ENCODE measurements around the gene TLCD3B.

Gene TLCD3B

GRCh38 chr16:30030841-30031413, at the start of gene TLCD3B:
TSS of gene TLCD3B (minus strand) at chr16:30031271. CDS start at chr16:30030527, 744 bp downstream.
- no peaks in the 10 kb centered on the region for H3K36me3 ChIP-seq (ENCODE audit: control insufficient read depth in 2 of 2, insufficient read depth in 2 of 2, low read length in 2 of 2)
- H3K4me1 ChIP-seq (ENCODE audit: control insufficient read depth, insufficient read depth, low read length), result peaks cover 10% of the 10 kb centered on the region
- peak within 1 kb of the TSS in 1 of 2 donors; percentile 1 for H3K4me3 ChIP-seq (ENCODE audit: low read length in 2 of 2)
- H3K9me3 ChIP-seq (ENCODE audit: control insufficient read depth in 2 of 2, low read length in 2 of 2), result no peaks in the 10 kb centered on the region
- H3K27ac ChIP-seq (ENCODE audit: low read length), result no peak within 1 kb of the TSS
- H3K9ac ChIP-seq (ENCODE audit: low read length in 2 of 2), result no peak within 1 kb of the TSS
- peaks cover 53 to 54% of the 10 kb centered on the region in 2 donors for H3K27me3 ChIP-seq (ENCODE audit: control insufficient read depth in 1 of 2, insufficient read depth in 2 of 2, low read length in 2 of 2)

- no peaks in the 10 kb centered on the region for H3K9me3 ChIP-seq (ENCODE audit: control insufficient read depth in 2 of 2, low read length in 2 of 2)
- H3K9ac ChIP-seq (ENCODE audit: low read length in 2 of 2), result no peak overlapping the region
- H3K36me3 ChIP-seq (ENCODE audit: control insufficient read depth in 2 of 2, insufficient read depth in 2 of 2, low read length in 2 of 2), result peaks cover 36 to 52% of the 10 kb centered on the region in 2 donors
- H3K27me3 ChIP-seq (ENCODE audit: control insufficient read depth in 1 of 2, insufficient read depth in 2 of 2, low read length in 2 of 2), result no peaks in the 10 kb centered on the region
- H3K27ac ChIP-seq (ENCODE audit: low read length), result no peak overlapping the region
- no peak overlapping the region for H3K4me3 ChIP-seq (ENCODE audit: low read length in 2 of 2)
- peaks cover 26% of the 10 kb centered on the region for H3K4me1 ChIP-seq (ENCODE audit: control insufficient read depth, insufficient read depth, low read length)
Observed at GRCh38 chr16:30079480-30079879, 48.4 kb upstream of the TLCD3B start.

GRCh38 chr16:30078744-30079143, 47.7 kb upstream of the TLCD3B start:
- H3K36me3 ChIP-seq (ENCODE audit: control insufficient read depth in 2 of 2, insufficient read depth in 2 of 2, low read length in 2 of 2), result peaks cover 29 to 45% of the 10 kb centered on the region in 2 donors
- peaks cover 26% of the 10 kb centered on the region for H3K4me1 ChIP-seq (ENCODE audit: control insufficient read depth, insufficient read depth, low read length)

GRCh38 chr16:30077656-30078055, 46.6 kb upstream of the TLCD3B start:
- H3K27ac ChIP-seq (ENCODE audit: low read length), result peak overlapping the region; percentile 0
- H3K4me3 ChIP-seq (ENCODE audit: low read length in 2 of 2), result peak overlapping the region in 1 of 2 donors; percentile 90
- H3K9ac ChIP-seq (ENCODE audit: low read length in 2 of 2), result no peak overlapping the region
- H3K27me3 ChIP-seq (ENCODE audit: control insufficient read depth in 1 of 2, insufficient read depth in 2 of 2, low read length in 2 of 2), result no peaks in the 10 kb centered on the region
- peaks cover 26% of the 10 kb centered on the region for H3K4me1 ChIP-seq (ENCODE audit: control insufficient read depth, insufficient read depth, low read length)
- H3K36me3 ChIP-seq (ENCODE audit: control insufficient read depth in 2 of 2, insufficient read depth in 2 of 2, low read length in 2 of 2), result peaks cover 22 to 34% of the 10 kb centered on the region in 2 donors
- H3K9me3 ChIP-seq (ENCODE audit: control insufficient read depth in 2 of 2, low read length in 2 of 2), result no peaks in the 10 kb centered on the region

More at GRCh38 chr16:30078744-30079143, 47.7 kb upstream of the TLCD3B start:
- H3K9me3 ChIP-seq (ENCODE audit: control insufficient read depth in 2 of 2, low read length in 2 of 2), result no peaks in the 10 kb centered on the region
- H3K4me3 ChIP-seq (ENCODE audit: low read length in 2 of 2), result no peak overlapping the region
- no peak overlapping the region for H3K9ac ChIP-seq (ENCODE audit: low read length in 2 of 2)
- no peaks in the 10 kb centered on the region for H3K27me3 ChIP-seq (ENCODE audit: control insufficient read depth in 1 of 2, insufficient read depth in 2 of 2, low read length in 2 of 2)
- H3K27ac ChIP-seq (ENCODE audit: low read length), result no peak overlapping the region

- Histone ChIP-seq H3K4me3 (ENCODE audit: low read length in 2 of 2) (peak overlapping the region; percentile 90 to 94), H3K4me1 (ENCODE audit: control insufficient read depth, insufficient read depth, low read length) (peaks cover 28% of the 10 kb centered on the region), H3K27me3 (ENCODE audit: control insufficient read depth in 1 of 2, insufficient read depth in 2 of 2, low read length in 2 of 2) (no peaks in the 10 kb centered on the region), H3K27ac (ENCODE audit: low read length) (peak overlapping the region; percentile 85), H3K36me3 (ENCODE audit: control insufficient read depth in 2 of 2, insufficient read depth in 2 of 2, low read length in 2 of 2) (peaks cover 23 to 33% of the 10 kb centered on the region in 2 donors), H3K9ac (ENCODE audit: low read length in 2 of 2) (peak overlapping the region; percentile 84 to 93), H3K9me3 (ENCODE audit: control insufficient read depth in 2 of 2, low read length in 2 of 2) (no peaks in the 10 kb centered on the region)
Observed at GRCh38 chr16:30076276-30076791, 45.3 kb upstream of the TLCD3B start.

- Histone ChIP-seq H3K4me3 (ENCODE audit: low read length in 2 of 2) (peak within 1 kb of the TSS; percentile 90 to 94), H3K27ac (ENCODE audit: low read length) (peak within 1 kb of the TSS; percentile 85), H3K27me3 (ENCODE audit: control insufficient read depth in 1 of 2, insufficient read depth in 2 of 2, low read length in 2 of 2) (no peaks in the 10 kb centered on the region), H3K9ac (ENCODE audit: low read length in 2 of 2) (peak within 1 kb of the TSS; percentile 84 to 93), H3K9me3 (ENCODE audit: control insufficient read depth in 2 of 2, low read length in 2 of 2) (no peaks in the 10 kb centered on the region), H3K4me1 (ENCODE audit: control insufficient read depth, insufficient read depth, low read length) (peaks cover 30% of the 10 kb centered on the region), H3K36me3 (ENCODE audit: control insufficient read depth in 2 of 2, insufficient read depth in 2 of 2, low read length in 2 of 2) (peaks cover 20 to 32% of the 10 kb centered on the region in 2 donors)
Observed at GRCh38 chr16:30075503-30076275, 44.6 kb upstream of the TLCD3B start, which contains the start of gene PPP4C. TSS of gene PPP4C (plus strand) at chr16:30075994. CDS start at chr16:30076378, 384 bp downstream.

GRCh38 chr16:30070490-30070889, 39.4 kb upstream of the TLCD3B start:
- H3K36me3 ChIP-seq (ENCODE audit: control insufficient read depth in 2 of 2, insufficient read depth in 2 of 2, low read length in 2 of 2), result peaks cover 39 to 44% of the 10 kb centered on the region in 2 donors
- peak overlapping the region; percentile 67 for H3K27ac ChIP-seq (ENCODE audit: low read length)
- H3K4me3 ChIP-seq (ENCODE audit: low read length in 2 of 2), result peak overlapping the region in 1 of 2 donors; percentile 63
- H3K9me3 ChIP-seq (ENCODE audit: control insufficient read depth in 2 of 2, low read length in 2 of 2), result no peaks in the 10 kb centered on the region
- peaks cover 49% of the 10 kb centered on the region for H3K4me1 ChIP-seq (ENCODE audit: control insufficient read depth, insufficient read depth, low read length)
- H3K27me3 ChIP-seq (ENCODE audit: control insufficient read depth in 1 of 2, insufficient read depth in 2 of 2, low read length in 2 of 2), result no peaks in the 10 kb centered on the region
- H3K9ac ChIP-seq (ENCODE audit: low read length in 2 of 2), result no peak overlapping the region

- no peaks in the 10 kb centered on the region for H3K9me3 ChIP-seq (ENCODE audit: control insufficient read depth in 2 of 2, low read length in 2 of 2)
- H3K27me3 ChIP-seq (ENCODE audit: control insufficient read depth in 1 of 2, insufficient read depth in 2 of 2, low read length in 2 of 2), result no peaks in the 10 kb centered on the region
- H3K36me3 ChIP-seq (ENCODE audit: control insufficient read depth in 2 of 2, insufficient read depth in 2 of 2, low read length in 2 of 2), result peaks cover 39 to 44% of the 10 kb centered on the region in 2 donors
- H3K4me3 ChIP-seq (ENCODE audit: low read length in 2 of 2), result peak overlapping the region in 1 of 2 donors; percentile 63
- H3K9ac ChIP-seq (ENCODE audit: low read length in 2 of 2), result peak overlapping the region in 1 of 2 donors; percentile 29
- peak overlapping the region; percentile 67 for H3K27ac ChIP-seq (ENCODE audit: low read length)
- H3K4me1 ChIP-seq (ENCODE audit: control insufficient read depth, insufficient read depth, low read length), result peaks cover 52% of the 10 kb centered on the region
Observed at GRCh38 chr16:30069611-30070462, 38.8 kb upstream of the TLCD3B start.

GRCh38 chr16:30068750-30069610, 37.9 kb upstream of the TLCD3B start:
- Histone ChIP-seq H3K4me3 (ENCODE audit: low read length in 2 of 2) (peak overlapping the region in 1 of 2 donors; percentile 63), H3K4me1 (ENCODE audit: control insufficient read depth, insufficient read depth, low read length) (peaks cover 59% of the 10 kb centered on the region), H3K36me3 (ENCODE audit: control insufficient read depth in 2 of 2, insufficient read depth in 2 of 2, low read length in 2 of 2) (peaks cover 39 to 44% of the 10 kb centered on the region in 2 donors), H3K27me3 (ENCODE audit: control insufficient read depth in 1 of 2, insufficient read depth in 2 of 2, low read length in 2 of 2) (no peaks in the 10 kb centered on the region), H3K27ac (ENCODE audit: low read length) (peak overlapping the region; percentile 67), H3K9me3 (ENCODE audit: control insufficient read depth in 2 of 2, low read length in 2 of 2) (no peaks in the 10 kb centered on the region), H3K9ac (ENCODE audit: low read length in 2 of 2) (peak overlapping the region; percentile 13 to 36)

All from stomach smooth muscle (tissue), 2 donors.